Ascending aorta (tissue), 2 donors: Measurements from ENCODE around the gene PPP1R1A. TPM values are rescaled to one million over a fixed set of nuclear protein-coding genes. Genes with fewer than 3 reads are reported as not detected.
A peak's percentile ranks its signal among the peaks of the same experiment; 100 is the strongest.

Experiments
- DNase-seq, 2 donors: peaks; one replicate each; pipeline ENCODE4 v3.0.0-alpha.2; 2019; ENCODE audit warnings: low spot score in 2 of 2
- H3K27ac ChIP-seq, 2 donors: fragments of 200-600 bp; sonication (generic); one replicate each; pipeline ENCODE4 v1.5.1; 2016 to 2017; ENCODE audit warnings: mild to moderate bottlenecking in 1 of 2
- H3K27me3 ChIP-seq: fragments of 200-600 bp; sonication (generic); one replicate; pipeline ENCODE4 v1.5.1; 2017
- H3K36me3 ChIP-seq, 2 donors: fragments of 200-600 bp; sonication (generic); one replicate each; pipeline ENCODE4 v1.5.1; 2016
- H3K4me1 ChIP-seq, 2 donors: fragments of 200-600 bp; sonication (generic); one replicate each; pipeline ENCODE4 v1.5.1; 2016 to 2017; ENCODE audit warnings: mild to moderate bottlenecking in 1 of 2
- H3K4me3 ChIP-seq, 2 donors: fragments of 200-600 bp; sonication (generic); one replicate each; pipeline ENCODE4 v1.5.1; 2016 to 2017; ENCODE audit warnings: mild to moderate bottlenecking in 1 of 2
- H3K9me3 ChIP-seq, 2 donors: fragments of 200-600 bp; sonication (generic); one replicate each; pipeline ENCODE4 v1.5.1; 2016
- CTCF ChIP-seq, 3 experiments: fragments of 200-600 bp in 2 of 3; fragments of 450-650 bp in 1 of 3; sonication (generic) in 2 of 3; IDR thresholded peaks; one replicate each; pipeline ENCODE4 v1.5.1; 2016 to 2019; ENCODE audit warnings: antibody characterized with exemption in 3 of 3, mild to moderate bottlenecking in 1 of 3, moderate library complexity in 1 of 3
- intact Hi-C: fragments of 100-400 bp; cut with DNase I; formaldehyde crosslinking; loops from one replicate; pipeline ENCODE4 v1.15.1; 2023
- total RNA-seq: library from RNA; depleted of rRNA; stranded (reverse); fragments of >200 nt; gene quantifications from one replicate; pipeline ENCODE4 v1.1.0, GENCODE V29; 2016

PPP1R1A gene
- total RNA-seq, 1 donor from 2014 or later = 28.7 TPM

GRCh38 chr12:54558759-54559158 lies 29.7 kb downstream of the PPP1R1A start:
- DNase-seq = no peak
- Histone ChIP-seq H3K4me3 (no peak overlapping the region), H3K27ac (no peak overlapping the region), H3K9me3 (no peaks in the 10 kb centered on the region), H3K36me3 (no peaks in the 10 kb centered on the region), H3K27me3 (no peaks in the 10 kb centered on the region), H3K4me1 (peaks cover 0 to 5% of the 10 kb centered on the region in 2 donors)
- TF ChIP-seq CTCF (IDR thresholded peaks at IDR 0.05) = no peak
- intact Hi-C loops = no loop called here

GRCh38 chr12:54558311-54558710 lies 30.1 kb downstream of the PPP1R1A start:
- Histone ChIP-seq H3K4me3 (no peak overlapping the region), H3K4me1 (peaks cover 0 to 3% of the 10 kb centered on the region in 2 donors), H3K27me3 (no peaks in the 10 kb centered on the region), H3K36me3 (no peaks in the 10 kb centered on the region), H3K9me3 (no peaks in the 10 kb centered on the region), H3K27ac (no peak overlapping the region)
- no peak for DNase-seq
- no peak for TF ChIP-seq CTCF (IDR thresholded peaks at IDR 0.05)
- intact Hi-C loops = no loop called here

- no peaks in the 10 kb centered on the region for H3K27me3 ChIP-seq
Measured at GRCh38 chr12:54555670-54556257, 32.7 kb downstream of the PPP1R1A start.

GRCh38 chr12:54549774-54550451 lies 38.5 kb downstream of the PPP1R1A start:
- Histone ChIP-seq H3K27me3 (no peaks in the 10 kb centered on the region), H3K4me1 (peaks cover 0 to 13% of the 10 kb centered on the region in 2 donors), H3K27ac (peak overlapping the region in 1 of 2 donors; percentile 11), H3K36me3 (no peaks in the 10 kb centered on the region), H3K9me3 (no peaks in the 10 kb centered on the region), H3K4me3 (peak overlapping the region; percentile 50 to 69)
- DNase-seq = no peak
- intact Hi-C loops = no loop called here
- no peak for TF ChIP-seq CTCF (IDR thresholded peaks at IDR 0.05)

More at GRCh38 chr12:54555670-54556257, 32.7 kb downstream of the PPP1R1A start:
- intact Hi-C loops = no loop called here
- TF ChIP-seq CTCF (IDR thresholded peaks at IDR 0.05) = no peak
- DNase-seq = no peak
- Histone ChIP-seq H3K9me3 (no peaks in the 10 kb centered on the region), H3K36me3 (no peaks in the 10 kb centered on the region), H3K27ac (no peak overlapping the region), H3K4me3 (no peak overlapping the region), H3K4me1 (no peaks in the 10 kb centered on the region)

GRCh38 chr12:54546511-54546910 lies 41.9 kb downstream of the PPP1R1A start:
- no peaks in the 10 kb centered on the region for H3K9me3 ChIP-seq
- H3K27me3 ChIP-seq = no peaks in the 10 kb centered on the region
- intact Hi-C loops = no loop called here
- H3K27ac ChIP-seq = no peak overlapping the region
- no peak for DNase-seq
- TF ChIP-seq CTCF (IDR thresholded peaks at IDR 0.05) = no peak
- no peak overlapping the region for H3K4me3 ChIP-seq
- peaks cover 0 to 13% of the 10 kb centered on the region in 2 donors for H3K4me1 ChIP-seq
- no peaks in the 10 kb centered on the region for H3K36me3 ChIP-seq
